WTC11 (cell line): ENCODE measurements around the gene ZC3H12D. TPM values are rescaled to one million over a fixed set of nuclear protein-coding genes. Genes with fewer than 3 reads are reported as not detected.

Source experiments
- ATAC-seq: fragments of 200-7000 bp; cut with Tn5 transposase; 2 replicates; pipeline ENCODE4 v1.10.0; 2021; ENCODE audit warnings: mild to moderate bottlenecking, moderate library complexity
- CTCF ChIA-PET: fragments of 300-600 bp; sonication (Branson Sonifier 250); formaldehyde crosslinking; loops from one replicate; lab custom pipeline; 2021; ENCODE audit warnings: antibody characterized with exemption; lab: Charles Lee
- POLR2A ChIA-PET: fragments of 350-600 bp; sonication (Branson Sonifier 250); formaldehyde crosslinking; loops from one replicate; lab custom pipeline; 2021; ENCODE audit warnings: antibody characterized with exemption; lab: Charles Lee
- DNase-seq: peaks from one replicate; pipeline ENCODE4 v3.0.0; 2021; ENCODE audit warnings: low spot score
- H3K27ac Mint-ChIP-seq: 2 replicates; pipeline ENCODE4 v1.8.0; 2021; ENCODE audit warnings: mixed read lengths
- H3K27me3 Mint-ChIP-seq: 2 replicates; pipeline ENCODE4 v1.8.0; 2021; ENCODE audit warnings: low read depth, mild to moderate bottlenecking, moderate library complexity, mixed read lengths
- H3K36me3 Mint-ChIP-seq: 2 replicates; pipeline ENCODE4 v1.8.0; 2021; ENCODE audit warnings: mixed read lengths
- H3K4me1 Mint-ChIP-seq: 2 replicates; pipeline ENCODE4 v1.8.0; 2022; ENCODE audit warnings: mixed read lengths
- H3K4me3 Mint-ChIP-seq: 2 replicates; pipeline ENCODE4 v1.8.0; 2021; ENCODE audit warnings: mild to moderate bottlenecking, moderate library complexity, mixed read lengths
- H3K9me3 Mint-ChIP-seq: 2 replicates; pipeline ENCODE4 v1.8.0; 2021; ENCODE audit warnings: mixed read lengths
- ATF6 ChIP-seq: sonication (generic); formaldehyde crosslinking; IDR thresholded peaks from 2 replicates; pipeline ENCODE4 v1.8.1; 2023; ENCODE audit warnings: mild to moderate bottlenecking, missing genetic modification reagents
- CBFB ChIP-seq: sonication (generic); formaldehyde crosslinking; IDR thresholded peaks from 2 replicates; pipeline ENCODE4 v1.8.1; 2022; ENCODE audit warnings: mild to moderate bottlenecking, low read depth, missing genetic modification reagents
- CREB1 ChIP-seq: sonication (generic); formaldehyde crosslinking; IDR thresholded peaks from 2 replicates; pipeline ENCODE4 v1.8.0; 2023; ENCODE audit warnings: mild to moderate bottlenecking, missing genetic modification reagents
- CREM ChIP-seq: sonication (generic); formaldehyde crosslinking; IDR thresholded peaks from 2 replicates; pipeline ENCODE4 v1.8.1; 2022; ENCODE audit warnings: mild to moderate bottlenecking, missing genetic modification reagents, moderate library complexity
- GTF2I ChIP-seq: fragments of 250-450 bp; sonication (Bioruptor Pico); conservative IDR thresholded peaks from 2 replicates; pipeline ENCODE4 v1.4.0; 2021; ENCODE audit warnings: mild to moderate bottlenecking
- MYBL2 ChIP-seq: sonication (generic); formaldehyde crosslinking; IDR thresholded peaks from 2 replicates; pipeline ENCODE4 v1.8.1; 2023; ENCODE audit warnings: mild to moderate bottlenecking, moderate library complexity, missing genetic modification reagents
- NFATC4 ChIP-seq: fragments of 250-450 bp; sonication (Bioruptor Pico); IDR thresholded peaks from 2 replicates; pipeline ENCODE4 v1.9.0; 2021; ENCODE audit warnings: mild to moderate bottlenecking
- SMAD4 ChIP-seq: sonication (generic); formaldehyde crosslinking; IDR thresholded peaks from 2 replicates; pipeline ENCODE4 v1.8.0; 2022; ENCODE audit warnings: mild to moderate bottlenecking, missing genetic modification reagents
- SP1 ChIP-seq: sonication (generic); formaldehyde crosslinking; conservative IDR thresholded peaks from 2 replicates; pipeline ENCODE4 v1.8.1; 2022; ENCODE audit warnings: missing genetic modification reagents
- TEAD1 ChIP-seq: sonication (generic); formaldehyde crosslinking; IDR thresholded peaks from 2 replicates; pipeline ENCODE4 v1.8.0; 2022; ENCODE audit warnings: mild to moderate bottlenecking, missing genetic modification reagents
- ZNF281 ChIP-seq: sonication (generic); formaldehyde crosslinking; IDR thresholded peaks from 2 replicates; pipeline ENCODE4 v1.8.0; 2023; ENCODE audit warnings: mild to moderate bottlenecking, missing genetic modification reagents
- total RNA-seq: library from RNA; stranded (reverse); gene quantifications from 3 replicates; pipeline ENCODE4 v1.2.3, GENCODE V29; 2021
- TF ChIP-seq, protein P1 (sequence below): sonication (generic); formaldehyde crosslinking; IDR thresholded peaks from 2 replicates; pipeline ENCODE4 v1.8.0; 2022; ENCODE audit warnings: mild to moderate bottlenecking, missing genetic modification reagents
- TF ChIP-seq, protein P2 (sequence below): sonication (generic); formaldehyde crosslinking; conservative IDR thresholded peaks from 2 replicates; pipeline ENCODE4 v1.8.1; 2022; ENCODE audit warnings: mild to moderate bottlenecking, missing genetic modification reagents
- TF ChIP-seq, protein P3 (sequence below): fragments of 250-450 bp; sonication (Bioruptor Pico); IDR thresholded peaks from 2 replicates; pipeline ENCODE4 v1.9.0; 2021; ENCODE audit warnings: mild to moderate bottlenecking

The ZC3H12D gene
- total RNA-seq, 1 experiment from 2014 or later = 0.13 TPM

GRCh38 chr6:149450679-149451375 is 34.0 kb downstream of the ZC3H12D start (continued):
- TF ChIP-seq ZNF281 (CRISPR knock-in tag) (no peak), MYBL2 (CRISPR knock-in tag) (no peak), CREM (CRISPR knock-in tag) (no peak)

- ChIA-PET POLR2A (no interaction called here), CTCF (interaction anchor here (0.6 to 2.0 kb wide), 2 partner anchors 18 to 248 kb away, joined by 5 to 9 read pairs; no protein-coding TSS in a partner anchor)
- ATAC-seq (no peak), DNase-seq (no peak)
- TF ChIP-seq CBFB (no peak), MYBL2 (CRISPR knock-in tag) (no peak), GTF2I (CRISPR knock-in tag) (no peak), CREB1 (CRISPR knock-in tag) (no peak), TEAD1 (CRISPR knock-in tag) (no peak), SP1 (CRISPR knock-in tag) (no peak), ATF6 (CRISPR knock-in tag) (no peak), SMAD4 (CRISPR knock-in tag) (no peak), NFATC4 (no peak)
- TF ChIP-seq, protein P1, sequence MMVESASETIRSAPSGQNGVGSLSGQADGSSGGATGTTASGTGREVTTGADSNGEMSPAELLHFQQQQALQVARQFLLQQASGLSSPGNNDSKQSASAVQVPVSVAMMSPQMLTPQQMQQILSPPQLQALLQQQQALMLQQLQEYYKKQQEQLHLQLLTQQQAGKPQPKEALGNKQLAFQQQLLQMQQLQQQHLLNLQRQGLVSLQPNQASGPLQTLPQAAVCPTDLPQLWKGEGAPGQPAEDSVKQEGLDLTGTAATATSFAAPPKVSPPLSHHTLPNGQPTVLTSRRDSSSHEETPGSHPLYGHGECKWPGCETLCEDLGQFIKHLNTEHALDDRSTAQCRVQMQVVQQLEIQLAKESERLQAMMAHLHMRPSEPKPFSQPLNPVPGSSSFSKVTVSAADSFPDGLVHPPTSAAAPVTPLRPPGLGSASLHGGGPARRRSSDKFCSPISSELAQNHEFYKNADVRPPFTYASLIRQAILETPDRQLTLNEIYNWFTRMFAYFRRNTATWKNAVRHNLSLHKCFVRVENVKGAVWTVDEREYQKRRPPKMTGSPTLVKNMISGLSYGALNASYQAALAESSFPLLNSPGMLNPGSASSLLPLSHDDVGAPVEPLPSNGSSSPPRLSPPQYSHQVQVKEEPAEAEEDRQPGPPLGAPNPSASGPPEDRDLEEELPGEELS (CRISPR knock-in tag) = no peak
- TF ChIP-seq, protein P2, sequence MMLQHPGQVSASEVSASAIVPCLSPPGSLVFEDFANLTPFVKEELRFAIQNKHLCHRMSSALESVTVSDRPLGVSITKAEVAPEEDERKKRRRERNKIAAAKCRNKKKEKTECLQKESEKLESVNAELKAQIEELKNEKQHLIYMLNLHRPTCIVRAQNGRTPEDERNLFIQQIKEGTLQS (CRISPR knock-in tag) = no peak
- TF ChIP-seq, protein P3, sequence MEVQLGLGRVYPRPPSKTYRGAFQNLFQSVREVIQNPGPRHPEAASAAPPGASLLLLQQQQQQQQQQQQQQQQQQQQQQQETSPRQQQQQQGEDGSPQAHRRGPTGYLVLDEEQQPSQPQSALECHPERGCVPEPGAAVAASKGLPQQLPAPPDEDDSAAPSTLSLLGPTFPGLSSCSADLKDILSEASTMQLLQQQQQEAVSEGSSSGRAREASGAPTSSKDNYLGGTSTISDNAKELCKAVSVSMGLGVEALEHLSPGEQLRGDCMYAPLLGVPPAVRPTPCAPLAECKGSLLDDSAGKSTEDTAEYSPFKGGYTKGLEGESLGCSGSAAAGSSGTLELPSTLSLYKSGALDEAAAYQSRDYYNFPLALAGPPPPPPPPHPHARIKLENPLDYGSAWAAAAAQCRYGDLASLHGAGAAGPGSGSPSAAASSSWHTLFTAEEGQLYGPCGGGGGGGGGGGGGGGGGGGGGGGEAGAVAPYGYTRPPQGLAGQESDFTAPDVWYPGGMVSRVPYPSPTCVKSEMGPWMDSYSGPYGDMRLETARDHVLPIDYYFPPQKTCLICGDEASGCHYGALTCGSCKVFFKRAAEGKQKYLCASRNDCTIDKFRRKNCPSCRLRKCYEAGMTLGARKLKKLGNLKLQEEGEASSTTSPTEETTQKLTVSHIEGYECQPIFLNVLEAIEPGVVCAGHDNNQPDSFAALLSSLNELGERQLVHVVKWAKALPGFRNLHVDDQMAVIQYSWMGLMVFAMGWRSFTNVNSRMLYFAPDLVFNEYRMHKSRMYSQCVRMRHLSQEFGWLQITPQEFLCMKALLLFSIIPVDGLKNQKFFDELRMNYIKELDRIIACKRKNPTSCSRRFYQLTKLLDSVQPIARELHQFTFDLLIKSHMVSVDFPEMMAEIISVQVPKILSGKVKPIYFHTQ (CRISPR knock-in tag) = no peak
- Mint-ChIP-seq H3K9me3 (no peaks in the 10 kb centered on the region), H3K4me1 (no peaks in the 10 kb centered on the region), H3K27ac (no peak overlapping the region), H3K27me3 (peaks cover 47% of the 10 kb centered on the region), H3K4me3 (peak overlapping the region; percentile 65), H3K36me3 (no peaks in the 10 kb centered on the region)
Measured at GRCh38 chr6:149449831-149450678, 34.8 kb downstream of the ZC3H12D start.
